H1 (cell line): ENCODE measurements around the gene TBKBP1. TPM values are rescaled to one million over a fixed set of nuclear protein-coding genes. Genes with fewer than 3 reads are reported as not detected.

Source experiments
- CEBPB ChIP-seq: IDR thresholded peaks from 2 replicates; pipeline ENCODE4 v1.6.1; 2012; ENCODE audit warnings: low read depth, low read length
- RNF2 ChIP-seq: fragments of 200-900, 300-1000 bp; sonication (generic); IDR thresholded peaks from 2 replicates; pipeline ENCODE4 v1.7.1; 2016; ENCODE audit warnings: borderline replicate concordance, low read depth, mild to moderate bottlenecking, antibody characterized with exemption, low read length; ENCODE audit not compliant: poor library complexity, severe bottlenecking; ENCODE audit errors: missing control alignments
- polyA plus RNA-seq, 7 experiments: library from polyadenylated mRNA; depleted of rRNA in 3 of 7; stranded (reverse) in 5 of 7; unstranded in 2 of 7; fragments of >200 nt in 5 of 7; fragments of 200-250 nt in 2 of 7; gene quantifications; 1 replicate in 5 of 7; 2 replicates in 1 of 7; 4 replicates in 1 of 7; pipeline versions ENCODE4 v1.2.1 to v1.2.3, GENCODE V29; 2011 to 2013; ENCODE audit warnings: missing spikeins in 2 of 7, mixed read lengths in 2 of 7
- total RNA-seq: library from RNA; stranded (reverse); fragmentation: NEBNext Ultra II Directional; extraction: Animal tissue kit (Norgen Biotek cat#: 25700); gene quantifications from 2 replicates; pipeline ENCODE4 v1.2.1, GENCODE V29; 2021
- TF ChIP-seq, protein P1 (sequence below): IDR thresholded peaks from 2 replicates; pipeline ENCODE4 v1.6.1; 2011; ENCODE audit warnings: low read length, improper control_type of control experiment

The TBKBP1 gene
- total and polyA plus RNA-seq, 2 of the 8 experiments (the other 6 are each of a cell fraction or from before 2014, with no cell fraction given) = 6.3 to 15.1 TPM

DNA sequence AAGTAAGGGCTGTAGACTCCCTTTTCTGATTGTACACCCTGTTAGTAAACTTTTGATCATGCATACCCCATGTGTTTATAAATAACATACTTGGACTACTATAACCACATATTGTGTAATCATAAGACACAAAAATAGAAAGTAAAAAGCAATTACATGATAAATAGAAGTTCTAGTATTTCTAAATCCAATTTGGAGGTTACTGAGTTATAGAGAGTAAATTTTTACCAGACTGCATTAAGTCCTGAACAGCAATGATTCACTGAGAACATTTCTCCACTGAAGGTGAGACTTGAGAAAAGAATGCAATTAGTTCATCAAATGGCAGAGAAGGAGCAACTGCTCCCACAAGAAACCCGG lies 7.7 kb upstream of the TBKBP1 start (continued):
- no peak for TF ChIP-seq RNF2
- TF ChIP-seq, protein P1, sequence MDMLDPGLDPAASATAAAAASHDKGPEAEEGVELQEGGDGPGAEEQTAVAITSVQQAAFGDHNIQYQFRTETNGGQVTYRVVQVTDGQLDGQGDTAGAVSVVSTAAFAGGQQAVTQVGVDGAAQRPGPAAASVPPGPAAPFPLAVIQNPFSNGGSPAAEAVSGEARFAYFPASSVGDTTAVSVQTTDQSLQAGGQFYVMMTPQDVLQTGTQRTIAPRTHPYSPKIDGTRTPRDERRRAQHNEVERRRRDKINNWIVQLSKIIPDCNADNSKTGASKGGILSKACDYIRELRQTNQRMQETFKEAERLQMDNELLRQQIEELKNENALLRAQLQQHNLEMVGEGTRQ = no peak
- TF ChIP-seq CEBPB = no peak
